Neural cell (in vitro differentiated cells): ENCODE results near the gene AGBL4.

Experiments used
- EP300 ChIP-seq: fragments of 450-650 bp; conservative IDR thresholded peaks from 2 replicates; pipeline ENCODE4 v1.6.1; 2014; ENCODE audit warnings: antibody characterized with exemption, mild to moderate bottlenecking, moderate library complexity; ENCODE audit not compliant: poor library complexity, severe bottlenecking
- EZH2 ChIP-seq: fragments of 200-600, 300-800 bp; shearing (Covaris generic), sonication (generic); IDR thresholded peaks from 2 replicates; pipeline ENCODE4 v1.6.1; 2014; ENCODE audit warnings: antibody characterized with exemption, low read length, borderline replicate concordance, mild to moderate bottlenecking; ENCODE audit not compliant: insufficient read depth, poor library complexity, severe bottlenecking
- POLR2AphosphoS5 ChIP-seq: IDR thresholded peaks from 2 replicates; pipeline ENCODE4 v1.6.1; 2012
- REST ChIP-seq: IDR thresholded peaks from 2 replicates; pipeline ENCODE4 v1.6.1; 2012; ENCODE audit warnings: borderline replicate concordance
- TAF1 ChIP-seq: IDR thresholded peaks from 2 replicates; pipeline ENCODE4 v1.6.1; 2012; ENCODE audit warnings: low read depth
- TF ChIP-seq, protein P1 (sequence below): fragments of 450-650 bp; IDR thresholded peaks from 2 replicates; pipeline ENCODE4 v1.5.1; 2014; ENCODE audit warnings: antibody characterized with exemption, mild to moderate bottlenecking, moderate library complexity; ENCODE audit not compliant: poor library complexity, severe bottlenecking

- TF ChIP-seq, protein P1, sequence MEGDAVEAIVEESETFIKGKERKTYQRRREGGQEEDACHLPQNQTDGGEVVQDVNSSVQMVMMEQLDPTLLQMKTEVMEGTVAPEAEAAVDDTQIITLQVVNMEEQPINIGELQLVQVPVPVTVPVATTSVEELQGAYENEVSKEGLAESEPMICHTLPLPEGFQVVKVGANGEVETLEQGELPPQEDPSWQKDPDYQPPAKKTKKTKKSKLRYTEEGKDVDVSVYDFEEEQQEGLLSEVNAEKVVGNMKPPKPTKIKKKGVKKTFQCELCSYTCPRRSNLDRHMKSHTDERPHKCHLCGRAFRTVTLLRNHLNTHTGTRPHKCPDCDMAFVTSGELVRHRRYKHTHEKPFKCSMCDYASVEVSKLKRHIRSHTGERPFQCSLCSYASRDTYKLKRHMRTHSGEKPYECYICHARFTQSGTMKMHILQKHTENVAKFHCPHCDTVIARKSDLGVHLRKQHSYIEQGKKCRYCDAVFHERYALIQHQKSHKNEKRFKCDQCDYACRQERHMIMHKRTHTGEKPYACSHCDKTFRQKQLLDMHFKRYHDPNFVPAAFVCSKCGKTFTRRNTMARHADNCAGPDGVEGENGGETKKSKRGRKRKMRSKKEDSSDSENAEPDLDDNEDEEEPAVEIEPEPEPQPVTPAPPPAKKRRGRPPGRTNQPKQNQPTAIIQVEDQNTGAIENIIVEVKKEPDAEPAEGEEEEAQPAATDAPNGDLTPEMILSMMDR = no peak
- no peak for TF ChIP-seq EP300
- TF ChIP-seq POLR2AphosphoS5 = no peak
- TF ChIP-seq REST = no peak
- TF ChIP-seq EZH2 = no peak
- TF ChIP-seq TAF1 = no peak
These were observed 1149.8 kb downstream of the AGBL4 start for GRCh38 chr1:48873944-48874343.
